ENCODE results near the gene ECT2L. TPM values are rescaled to one million over a fixed set of nuclear protein-coding genes. Genes with fewer than 3 reads are reported as not detected.

The ECT2L gene
- total RNA-seq, 1 experiment from 2014 or later = not detected

DNA sequence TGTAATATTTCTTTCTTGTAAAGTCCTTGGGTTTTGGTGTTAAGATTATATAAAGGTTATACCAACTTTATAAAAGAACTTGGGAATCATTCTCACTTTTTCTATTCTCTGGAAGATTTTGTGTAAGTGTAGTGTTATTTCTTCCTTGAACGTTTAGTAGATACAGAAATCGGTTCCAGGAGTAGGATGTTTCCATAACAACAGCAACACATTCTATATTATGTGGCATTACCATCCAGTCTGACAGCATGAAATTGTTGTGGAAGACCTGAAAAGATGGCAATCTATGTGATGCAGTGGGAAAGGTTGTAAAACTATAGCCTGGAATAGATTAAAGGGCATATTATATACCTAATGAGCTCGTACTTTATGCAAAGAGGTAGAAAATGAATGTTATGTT, 13.8 kb downstream of the ECT2L start:
- intact Hi-C loops (cut with micrococcal nuclease; ENCODE audit: unreplicated experiment) = no loop called here
- ChIA-PET CTCF (no interaction called here), POLR2A (ENCODE audit: low non-redundant PET) (no interaction called here)
- Histone ChIP-seq H3K9me3 (ENCODE audit: low read depth, low read length, poor library complexity, severe bottlenecking) (no peaks in the 10 kb centered on the region), H3K4me3 (ENCODE audit: low read depth, low read length, poor library complexity, severe bottlenecking) (no peak overlapping the region), H3K27ac (ENCODE audit: low read depth, low read length, poor library complexity, severe bottlenecking) (no peak overlapping the region), H3K27me3 (replicated peaks; ENCODE audit: insufficient read depth, low read depth, low read length, poor library complexity) (no peaks in the 10 kb centered on the region), H3K36me3 (ENCODE audit: insufficient read depth, low read length, poor library complexity, severe bottlenecking) (no peaks in the 10 kb centered on the region), H3K4me1 (ENCODE audit: insufficient read depth, low read length, poor library complexity, severe bottlenecking) (no peaks in the 10 kb centered on the region)
- BruUV-seq (replicated peaks) = no TSS peak
- no peak for TF ChIP-seq EZH2 (IDR thresholded peaks at IDR 0.05; ENCODE audit: borderline replicate concordance, low read depth, low read length, poor library complexity, severe bottlenecking)
- TF ChIP-seq, protein P1, sequence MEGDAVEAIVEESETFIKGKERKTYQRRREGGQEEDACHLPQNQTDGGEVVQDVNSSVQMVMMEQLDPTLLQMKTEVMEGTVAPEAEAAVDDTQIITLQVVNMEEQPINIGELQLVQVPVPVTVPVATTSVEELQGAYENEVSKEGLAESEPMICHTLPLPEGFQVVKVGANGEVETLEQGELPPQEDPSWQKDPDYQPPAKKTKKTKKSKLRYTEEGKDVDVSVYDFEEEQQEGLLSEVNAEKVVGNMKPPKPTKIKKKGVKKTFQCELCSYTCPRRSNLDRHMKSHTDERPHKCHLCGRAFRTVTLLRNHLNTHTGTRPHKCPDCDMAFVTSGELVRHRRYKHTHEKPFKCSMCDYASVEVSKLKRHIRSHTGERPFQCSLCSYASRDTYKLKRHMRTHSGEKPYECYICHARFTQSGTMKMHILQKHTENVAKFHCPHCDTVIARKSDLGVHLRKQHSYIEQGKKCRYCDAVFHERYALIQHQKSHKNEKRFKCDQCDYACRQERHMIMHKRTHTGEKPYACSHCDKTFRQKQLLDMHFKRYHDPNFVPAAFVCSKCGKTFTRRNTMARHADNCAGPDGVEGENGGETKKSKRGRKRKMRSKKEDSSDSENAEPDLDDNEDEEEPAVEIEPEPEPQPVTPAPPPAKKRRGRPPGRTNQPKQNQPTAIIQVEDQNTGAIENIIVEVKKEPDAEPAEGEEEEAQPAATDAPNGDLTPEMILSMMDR (conservative IDR thresholded peaks at IDR 0.05; ENCODE audit: low read depth, low read length) = no peak
- DNase-seq (ENCODE audit: low spot score) = no peak

DNA sequence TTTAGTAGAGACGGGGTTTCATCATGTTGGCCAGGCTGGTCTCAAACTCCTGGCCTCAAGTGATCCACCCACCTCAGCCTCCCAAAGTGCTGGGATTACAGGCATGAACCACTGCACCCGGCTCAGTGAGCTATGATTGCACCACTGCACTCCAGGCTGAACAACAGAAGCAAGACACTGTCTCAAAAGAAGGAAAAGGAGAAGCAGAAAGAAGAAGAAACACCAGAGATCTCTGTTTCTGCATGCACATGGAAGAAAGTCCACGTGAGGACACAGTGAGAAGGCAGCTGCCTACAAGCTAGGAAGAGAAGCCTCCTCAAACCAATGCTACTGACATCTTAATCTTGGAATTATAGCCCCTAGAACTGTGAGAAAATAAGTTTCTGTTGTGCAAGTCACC, 16.0 kb downstream of the ECT2L start:
- Histone ChIP-seq H3K4me3 (ENCODE audit: low read depth, low read length, poor library complexity, severe bottlenecking) (no peak overlapping the region), H3K27ac (ENCODE audit: low read depth, low read length, poor library complexity, severe bottlenecking) (no peak overlapping the region), H3K4me1 (ENCODE audit: insufficient read depth, low read length, poor library complexity, severe bottlenecking) (no peaks in the 10 kb centered on the region), H3K9me3 (ENCODE audit: low read depth, low read length, poor library complexity, severe bottlenecking) (no peaks in the 10 kb centered on the region), H3K27me3 (replicated peaks; ENCODE audit: insufficient read depth, low read depth, low read length, poor library complexity) (no peaks in the 10 kb centered on the region), H3K36me3 (ENCODE audit: insufficient read depth, low read length, poor library complexity, severe bottlenecking) (no peaks in the 10 kb centered on the region)
- DNase-seq (ENCODE audit: low spot score) = no peak
- BruUV-seq (replicated peaks) = no TSS peak
- ChIA-PET CTCF (no interaction called here), POLR2A (ENCODE audit: low non-redundant PET) (no interaction called here)
- TF ChIP-seq, protein P1 (conservative IDR thresholded peaks at IDR 0.05; ENCODE audit: low read depth, low read length) = no peak
- no peak for TF ChIP-seq EZH2 (IDR thresholded peaks at IDR 0.05; ENCODE audit: borderline replicate concordance, low read depth, low read length, poor library complexity, severe bottlenecking)
- intact Hi-C loops (cut with micrococcal nuclease; ENCODE audit: unreplicated experiment) = no loop called here

DNA sequence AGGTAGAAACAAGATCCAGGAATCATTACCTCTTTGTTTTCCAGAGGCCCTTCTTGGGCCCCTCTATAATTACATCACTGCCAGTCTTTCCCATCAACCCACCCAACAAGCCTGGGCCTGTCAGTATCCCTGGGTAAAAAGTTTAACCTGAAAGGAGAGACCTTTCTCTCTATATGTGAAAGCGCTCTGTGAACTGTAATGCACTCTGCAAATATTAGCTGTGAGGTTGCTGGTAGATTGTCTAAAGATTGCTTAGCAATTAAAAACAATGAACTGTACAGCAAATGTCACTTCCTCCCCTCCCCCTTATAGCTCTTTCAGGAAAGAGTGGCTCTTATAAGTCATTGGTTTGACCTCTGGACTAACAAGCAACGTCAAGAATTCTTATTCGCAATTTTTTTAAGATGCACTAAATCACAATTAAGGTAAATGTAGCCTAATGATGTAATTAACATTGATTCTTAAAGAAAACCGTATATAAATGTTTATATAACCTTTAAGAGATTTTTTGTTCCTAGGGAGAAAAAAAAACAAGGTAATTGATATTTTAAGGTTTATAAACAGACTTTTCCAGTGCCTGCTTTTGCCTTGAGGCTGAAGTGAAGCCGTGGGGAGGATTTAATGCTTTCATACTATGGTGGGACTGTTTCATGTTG, 18.4 kb downstream of the ECT2L start:
- H3K4me1 ChIP-seq (ENCODE audit: insufficient read depth, low read length, poor library complexity, severe bottlenecking) = no peaks in the 10 kb centered on the region
- no peaks in the 10 kb centered on the region for H3K27me3 ChIP-seq (replicated peaks; ENCODE audit: insufficient read depth, low read depth, low read length, poor library complexity)
- intact Hi-C loops (cut with micrococcal nuclease; ENCODE audit: unreplicated experiment) = loop anchor here (2.0 kb wide), 1 partner anchor 294 kb away; no protein-coding TSS in a partner anchor
- no peaks in the 10 kb centered on the region for H3K36me3 ChIP-seq (ENCODE audit: insufficient read depth, low read length, poor library complexity, severe bottlenecking)
- DNase-seq (ENCODE audit: low spot score) = no peak
- no peaks in the 10 kb centered on the region for H3K9me3 ChIP-seq (ENCODE audit: low read depth, low read length, poor library complexity, severe bottlenecking)
- BruUV-seq (replicated peaks) = no TSS peak
- TF ChIP-seq, protein P1 (conservative IDR thresholded peaks at IDR 0.05; ENCODE audit: low read depth, low read length) = no peak
- TF ChIP-seq EZH2 (IDR thresholded peaks at IDR 0.05; ENCODE audit: borderline replicate concordance, low read depth, low read length, poor library complexity, severe bottlenecking) = no peak
- H3K4me3 ChIP-seq (ENCODE audit: low read depth, low read length, poor library complexity, severe bottlenecking) = no peak overlapping the region
- ChIA-PET CTCF (no interaction called here), POLR2A (ENCODE audit: low non-redundant PET) (no interaction called here)
- H3K27ac ChIP-seq (ENCODE audit: low read depth, low read length, poor library complexity, severe bottlenecking) = no peak overlapping the region
